HEK293 (cell line): ENCODE measurements around the gene AKAP8L.
A peak's percentile ranks its signal among the peaks of the same experiment; 100 is the strongest.

ENCODE experiments used
- CTCF ChIA-PET: fragments of 350-600 bp; formaldehyde crosslinking; extraction: SDS; loops from one replicate; lab custom pipeline; 2021; ENCODE audit warnings: antibody characterized with exemption; lab: Yijun Ruan, JAX
- POLR2A ChIA-PET: fragments of 300-600 bp; formaldehyde crosslinking; extraction: SDS; loops from one replicate; lab custom pipeline; 2020; ENCODE audit warnings: antibody characterized with exemption, inconsistent platforms; lab: Yijun Ruan, JAX
- H3K27ac ChIP-seq: fragments of 200-500 bp; sonication (Bioruptor generic); 2 replicates; pipeline ENCODE4 v1.5.1; 2014; ENCODE audit warnings: low read depth, low read length, control low read depth, inconsistent platforms; ENCODE audit errors: extremely low read depth
- H3K36me3 ChIP-seq, 2 experiments: fragments of 200-500 bp in 1 of 2; sonication (Bioruptor generic) in 1 of 2; 1 replicate in 1 of 2; 2 replicates in 1 of 2; pipeline ENCODE4 v1.5.1; 2014 to 2017; ENCODE audit warnings: inconsistent platforms in 2 of 2, low read length in 2 of 2; ENCODE audit not compliant: control insufficient read depth in 2 of 2, insufficient read depth in 1 of 2
- H3K4me1 ChIP-seq: fragments of 200-500 bp; sonication (Bioruptor generic); 2 replicates; pipeline ENCODE4 v1.5.1; 2014; ENCODE audit warnings: mild to moderate bottlenecking, low read length, inconsistent platforms; ENCODE audit not compliant: control insufficient read depth, insufficient read depth
- H3K4me3 ChIP-seq: 2 replicates; pipeline ENCODE4 v1.5.1; 2011; ENCODE audit warnings: low read depth, mild to moderate bottlenecking, control low read depth, low read length, moderate library complexity
- H3K9me3 ChIP-seq: fragments of 200-500 bp; sonication (Bioruptor generic); 2 replicates; pipeline ENCODE4 v1.5.1; 2014; ENCODE audit warnings: low read depth, low read length, inconsistent platforms; ENCODE audit not compliant: control insufficient read depth, insufficient read depth
- GFI1B ChIP-seq: fragments of 450-650 bp; formaldehyde crosslinking; IDR thresholded peaks from 2 replicates; pipeline ENCODE4 v1.5.1; 2016; ENCODE audit warnings: missing biosample characterization, missing genetic modification characterization
- GLIS1 ChIP-seq: fragments of 450-650 bp; formaldehyde crosslinking; IDR thresholded peaks from 2 replicates; pipeline ENCODE4 v1.5.1; 2016; ENCODE audit warnings: missing biosample characterization, missing genetic modification characterization
- HOXA7 ChIP-seq: sonication (generic); formaldehyde crosslinking; IDR thresholded peaks from 2 replicates; pipeline ENCODE4 v1.8.1; 2022; ENCODE audit warnings: missing genetic modification reagents, borderline replicate concordance
- HOXC10 ChIP-seq: sonication (generic); formaldehyde crosslinking; IDR thresholded peaks from 2 replicates; pipeline ENCODE4 v1.8.1; 2023; ENCODE audit warnings: mild to moderate bottlenecking, missing genetic modification reagents
- KLF7 ChIP-seq: fragments of 450-650 bp; formaldehyde crosslinking; IDR thresholded peaks from 2 replicates; pipeline ENCODE4 v1.5.1; 2016; ENCODE audit warnings: missing biosample characterization, missing genetic modification characterization, borderline replicate concordance
- SP3 ChIP-seq: fragments of 450-650 bp; formaldehyde crosslinking; IDR thresholded peaks from 2 replicates; pipeline ENCODE4 v1.5.1; 2016; ENCODE audit warnings: missing biosample characterization, missing genetic modification characterization
- ZNF112 ChIP-seq: fragments of 450-650 bp; formaldehyde crosslinking; IDR thresholded peaks from 2 replicates; pipeline ENCODE4 v1.5.0; 2017; ENCODE audit warnings: missing biosample characterization, missing genetic modification characterization
- ZNF2 ChIP-seq: fragments of 450-650 bp; formaldehyde crosslinking; IDR thresholded peaks from 2 replicates; pipeline ENCODE4 v1.5.1; 2016; ENCODE audit warnings: missing biosample characterization, missing genetic modification characterization
- ZNF274 ChIP-seq, 2 experiments: fragments of 200-500 bp in 1 of 2; fragments of 450-650 bp in 1 of 2; sonication (Bioruptor generic) in 1 of 2; formaldehyde crosslinking in 1 of 2; IDR thresholded peaks; 2 replicates each; pipeline versions ENCODE4 v1.5.1 to v1.6.1; 2014 to 2016; ENCODE audit warnings: borderline replicate concordance in 1 of 2, inconsistent platforms in 1 of 2, low read length in 1 of 2, missing biosample characterization in 1 of 2, missing genetic modification characterization in 1 of 2
- ZNF280C ChIP-seq: fragments of 450-650 bp; formaldehyde crosslinking; IDR thresholded peaks from 2 replicates; pipeline ENCODE4 v1.5.1; 2016; ENCODE audit warnings: missing biosample characterization, missing genetic modification characterization
- ZNF292 ChIP-seq: fragments of 450-650 bp; formaldehyde crosslinking; IDR thresholded peaks from 2 replicates; pipeline ENCODE4 v1.5.1; 2016; ENCODE audit warnings: low read depth, missing biosample characterization, missing genetic modification characterization, borderline replicate concordance
- ZNF311 ChIP-seq: fragments of 450-650 bp; formaldehyde crosslinking; IDR thresholded peaks from 2 replicates; pipeline ENCODE4 v1.5.1; 2017; ENCODE audit warnings: missing biosample characterization, missing genetic modification characterization, borderline replicate concordance
- ZNF335 ChIP-seq: fragments of 450-650 bp; formaldehyde crosslinking; conservative IDR thresholded peaks from 2 replicates; pipeline ENCODE4 v1.5.1; 2016; ENCODE audit warnings: missing biosample characterization, missing genetic modification characterization
- ZNF350 ChIP-seq: fragments of 450-650 bp; formaldehyde crosslinking; IDR thresholded peaks from 2 replicates; pipeline ENCODE4 v1.5.0; 2017; ENCODE audit warnings: missing biosample characterization, mild to moderate bottlenecking, missing genetic modification characterization
- ZNF354C ChIP-seq: fragments of 450-650 bp; formaldehyde crosslinking; IDR thresholded peaks from 2 replicates; pipeline ENCODE4 v1.5.1; 2016; ENCODE audit warnings: missing biosample characterization, missing genetic modification characterization, low read depth, borderline replicate concordance
- ZNF530 ChIP-seq: fragments of 450-650 bp; formaldehyde crosslinking; IDR thresholded peaks from 2 replicates; pipeline ENCODE4 v1.5.1; 2016; ENCODE audit warnings: low read depth, missing biosample characterization, missing genetic modification characterization
- ZNF549 ChIP-seq: fragments of 450-650 bp; IDR thresholded peaks from 2 replicates; pipeline ENCODE4 v1.5.1; 2018; ENCODE audit warnings: missing biosample characterization, missing genetic modification characterization, mild to moderate bottlenecking, inconsistent platforms, moderate library complexity
- ZNF561 ChIP-seq: fragments of 450-650 bp; IDR thresholded peaks from 2 replicates; pipeline ENCODE4 v1.5.1; 2018; ENCODE audit warnings: missing biosample characterization, missing genetic modification characterization, borderline replicate concordance
- ZNF580 ChIP-seq: fragments of 450-650 bp; formaldehyde crosslinking; IDR thresholded peaks from 2 replicates; pipeline ENCODE4 v1.5.1; 2016; ENCODE audit warnings: missing biosample characterization, missing genetic modification characterization
- ZNF626 ChIP-seq: fragments of 450-650 bp; sonication (Bioruptor Pico); formaldehyde crosslinking; IDR thresholded peaks from 2 replicates; pipeline ENCODE4 v1.5.1; 2018; ENCODE audit warnings: missing biosample characterization, missing genetic modification characterization, inconsistent platforms
- ZNF701 ChIP-seq: fragments of 450-650 bp; formaldehyde crosslinking; IDR thresholded peaks from 2 replicates; pipeline ENCODE4 v1.5.1; 2016; ENCODE audit warnings: missing biosample characterization, missing genetic modification characterization
- ZNF785 ChIP-seq: fragments of 450-650 bp; formaldehyde crosslinking; IDR thresholded peaks from 2 replicates; pipeline ENCODE4 v1.5.1; 2016; ENCODE audit warnings: missing biosample characterization, missing genetic modification characterization
- ZSCAN23 ChIP-seq: fragments of 450-650 bp; formaldehyde crosslinking; IDR thresholded peaks from 2 replicates; pipeline ENCODE4 v1.5.1; 2016; ENCODE audit warnings: missing biosample characterization, missing genetic modification characterization
- TF ChIP-seq, protein P1 (sequence below): fragments of 450-650 bp; formaldehyde crosslinking; IDR thresholded peaks from 2 replicates; pipeline ENCODE4 v1.5.1; 2016; ENCODE audit warnings: missing biosample characterization, missing genetic modification characterization
- TF ChIP-seq, protein P2 (sequence below): fragments of 450-650 bp; formaldehyde crosslinking; IDR thresholded peaks from 2 replicates; pipeline ENCODE4 v1.5.1; 2016; ENCODE audit warnings: missing biosample characterization, missing genetic modification characterization
- TF ChIP-seq, protein P3 (sequence below): fragments of 450-650 bp; formaldehyde crosslinking; IDR thresholded peaks from 2 replicates; pipeline ENCODE4 v1.5.1; 2016; ENCODE audit warnings: missing biosample characterization, missing genetic modification characterization

The AKAP8L gene

GRCh38 chr19:15452111-15453047 is 33.6 kb upstream of the AKAP8L start (continued):
- no peak for TF ChIP-seq ZNF311 (tag by site-specific recombination)
- no peak for TF ChIP-seq ZNF280C (tag by site-specific recombination)
- no peak for TF ChIP-seq ZNF561 (tag by site-specific recombination)
- no peak for TF ChIP-seq ZSCAN23
- TF ChIP-seq, protein P1, sequence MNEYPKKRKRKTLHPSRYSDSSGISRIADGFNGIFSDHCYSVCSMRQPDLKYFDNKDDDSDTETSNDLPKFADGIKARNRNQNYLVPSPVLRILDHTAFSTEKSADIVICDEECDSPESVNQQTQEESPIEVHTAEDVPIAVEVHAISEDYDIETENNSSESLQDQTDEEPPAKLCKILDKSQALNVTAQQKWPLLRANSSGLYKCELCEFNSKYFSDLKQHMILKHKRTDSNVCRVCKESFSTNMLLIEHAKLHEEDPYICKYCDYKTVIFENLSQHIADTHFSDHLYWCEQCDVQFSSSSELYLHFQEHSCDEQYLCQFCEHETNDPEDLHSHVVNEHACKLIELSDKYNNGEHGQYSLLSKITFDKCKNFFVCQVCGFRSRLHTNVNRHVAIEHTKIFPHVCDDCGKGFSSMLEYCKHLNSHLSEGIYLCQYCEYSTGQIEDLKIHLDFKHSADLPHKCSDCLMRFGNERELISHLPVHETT (tag by site-specific recombination), result no peak
- peak; percentile 98 for TF ChIP-seq GLIS1 (tag by site-specific recombination)
- TF ChIP-seq, protein P2, sequence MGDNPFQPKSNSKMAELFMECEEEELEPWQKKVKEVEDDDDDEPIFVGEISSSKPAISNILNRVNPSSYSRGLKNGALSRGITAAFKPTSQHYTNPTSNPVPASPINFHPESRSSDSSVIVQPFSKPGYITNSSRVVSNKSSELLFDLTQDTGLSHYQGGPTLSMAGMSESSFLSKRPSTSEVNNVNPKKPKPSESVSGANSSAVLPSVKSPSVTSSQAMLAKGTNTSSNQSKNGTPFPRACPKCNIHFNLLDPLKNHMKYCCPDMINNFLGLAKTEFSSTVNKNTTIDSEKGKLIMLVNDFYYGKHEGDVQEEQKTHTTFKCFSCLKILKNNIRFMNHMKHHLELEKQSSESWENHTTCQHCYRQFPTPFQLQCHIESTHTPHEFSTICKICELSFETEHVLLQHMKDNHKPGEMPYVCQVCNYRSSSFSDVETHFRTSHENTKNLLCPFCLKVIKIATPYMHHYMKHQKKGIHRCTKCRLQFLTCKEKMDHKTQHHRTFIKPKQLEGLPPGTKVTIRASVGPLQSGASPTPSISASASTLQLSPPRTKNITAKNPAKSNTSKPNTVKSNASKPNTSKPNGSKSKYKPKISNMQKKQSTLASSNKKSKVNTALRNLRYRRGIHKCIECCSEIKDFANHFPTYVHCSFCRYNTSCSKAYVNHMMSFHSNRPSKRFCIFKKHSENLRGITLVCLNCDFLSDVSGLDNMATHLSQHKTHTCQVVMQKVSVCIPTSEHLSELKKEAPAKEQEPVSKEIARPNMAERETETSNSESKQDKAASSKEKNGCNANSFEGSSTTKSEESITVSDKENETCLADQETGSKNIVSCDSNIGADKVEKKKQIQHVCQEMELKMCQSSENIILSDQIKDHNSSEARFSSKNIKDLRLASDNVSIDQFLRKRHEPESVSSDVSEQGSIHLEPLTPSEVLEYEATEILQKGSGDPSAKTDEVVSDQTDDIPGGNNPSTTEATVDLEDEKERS (tag by site-specific recombination), result no peak
- TF ChIP-seq ZNF580 (tag by site-specific recombination), result 0 out of 2 replicates have a peak, but pooled peaks have one; percentile 37
- TF ChIP-seq ZNF335 (tag by site-specific recombination), result peak; percentile 49
- no peak for TF ChIP-seq ZNF354C (tag by site-specific recombination)
- TF ChIP-seq, protein P3, sequence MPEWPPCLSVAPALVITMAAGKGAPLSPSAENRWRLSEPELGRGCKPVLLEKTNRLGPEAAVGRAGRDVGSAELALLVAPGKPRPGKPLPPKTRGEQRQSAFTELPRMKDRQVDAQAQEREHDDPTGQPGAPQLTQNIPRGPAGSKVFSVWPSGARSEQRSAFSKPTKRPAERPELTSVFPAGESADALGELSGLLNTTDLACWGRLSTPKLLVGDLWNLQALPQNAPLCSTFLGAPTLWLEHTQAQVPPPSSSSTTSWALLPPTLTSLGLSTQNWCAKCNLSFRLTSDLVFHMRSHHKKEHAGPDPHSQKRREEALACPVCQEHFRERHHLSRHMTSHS (tag by site-specific recombination), result no peak
- TF ChIP-seq ZNF350 (tag by site-specific recombination), result no peak

DNA sequence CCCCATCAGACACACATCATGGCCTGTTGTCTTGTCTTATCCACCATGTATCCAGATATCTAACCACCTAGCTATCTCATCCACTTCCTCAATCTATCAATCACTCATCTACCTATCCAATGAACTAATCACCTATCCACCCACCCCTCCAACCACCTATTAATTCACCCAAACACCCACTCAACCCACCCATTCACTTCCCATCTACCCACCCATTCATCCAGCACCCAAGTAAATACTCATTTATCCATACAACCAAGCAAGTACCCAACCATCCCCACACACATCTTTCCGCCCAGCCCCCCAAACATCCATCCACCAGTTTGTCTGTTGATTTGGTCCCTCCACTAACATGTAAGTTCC is 31.7 kb upstream of the AKAP8L start:
- POLR2A ChIA-PET, result no interaction called here
- peaks cover 2% of the 10 kb centered on the region; the same call in 1 of the 2 replicates for H3K4me1 ChIP-seq
- H3K9me3 ChIP-seq, result no peaks in the 10 kb centered on the region
- CTCF ChIA-PET, result no interaction called here
- no peak overlapping the region for H3K27ac ChIP-seq
- H3K4me3 ChIP-seq, result no peak overlapping the region
- H3K36me3 ChIP-seq, result peaks cover 0 to 8% of the 10 kb centered on the region in 2 experiments; a peak in 1 of 3 replicates
- TF ChIP-seq ZNF626 (tag by site-specific recombination) (no peak), GFI1B (no peak), ZNF112 (tag by site-specific recombination) (no peak), ZNF530 (tag by site-specific recombination) (no peak), ZNF701 (tag by site-specific recombination) (no peak), ZNF274 (IDR thresholded peaks at IDR 0.05; ENCODE audit: low read length) (no peak), ZNF274 (tag by site-specific recombination; IDR thresholded peaks at IDR 0.05; ENCODE audit: borderline replicate concordance) (no peak), ZNF785 (tag by site-specific recombination) (no peak), HOXA7 (CRISPR knock-in tag) (no peak), HOXC10 (CRISPR knock-in tag) (no peak), ZNF549 (tag by site-specific recombination) (no peak), SP3 (tag by site-specific recombination) (0 out of 2 replicates have a peak, but pooled peaks have one; percentile 2), ZNF2 (tag by site-specific recombination) (no peak), ZNF350 (tag by site-specific recombination) (no peak), ZNF292 (tag by site-specific recombination) (0 out of 2 replicates have a peak, but pooled peaks have one; percentile 2), KLF7 (no peak)
